HEK293T (cell line): ENCODE results near the gene LRP5.

ENCODE experiments used
- CTCF ChIA-PET: fragments of 350-600 bp; formaldehyde crosslinking; extraction: SDS; loops from one replicate; lab custom pipeline; 2021; ENCODE audit warnings: antibody characterized with exemption, inconsistent platforms; lab: Yijun Ruan, JAX
- POLR2A ChIA-PET: fragments of 350-600 bp; formaldehyde crosslinking; extraction: SDS; loops from one replicate; lab custom pipeline; 2020; ENCODE audit warnings: antibody characterized with exemption, inconsistent platforms; lab: Yijun Ruan, JAX
- DNase-seq: peaks from one replicate; pipeline ENCODE4 v3.0.0; 2012; ENCODE audit warnings: mixed read lengths; ENCODE audit errors: extremely low spot score
- ARNT ChIP-seq: fragments of 450-650 bp; IDR thresholded peaks from 2 replicates; pipeline ENCODE4 v1.6.1; 2017; ENCODE audit warnings: mild to moderate bottlenecking
- BHLHE40 ChIP-seq: fragments of 450-650 bp; IDR thresholded peaks from 2 replicates; pipeline ENCODE4 v1.6.1; 2016; ENCODE audit warnings: mild to moderate bottlenecking, moderate library complexity, borderline replicate concordance
- CTBP1 ChIP-seq: fragments of 450-650 bp; IDR thresholded peaks from 2 replicates; pipeline ENCODE4 v1.6.1; 2016; ENCODE audit warnings: borderline replicate concordance
- ELF4 ChIP-seq: fragments of 450-650 bp; IDR thresholded peaks from 2 replicates; pipeline ENCODE4 v1.6.1; 2017; ENCODE audit warnings: antibody characterized with exemption
- FOXA1 ChIP-seq: fragments of 450-650 bp; IDR thresholded peaks from 2 replicates; pipeline ENCODE4 v1.6.1; 2016; ENCODE audit warnings: mild to moderate bottlenecking
- FOXK2 ChIP-seq: fragments of 450-650 bp; IDR thresholded peaks from 2 replicates; pipeline ENCODE4 v1.6.1; 2016; ENCODE audit warnings: mild to moderate bottlenecking
- FOXM1 ChIP-seq: fragments of 450-650 bp; IDR thresholded peaks from 2 replicates; pipeline ENCODE4 v1.6.1; 2017; ENCODE audit warnings: mild to moderate bottlenecking, borderline replicate concordance
- HDGF ChIP-seq: fragments of 450-650 bp; IDR thresholded peaks from 2 replicates; pipeline ENCODE4 v1.6.1; 2017; ENCODE audit warnings: antibody characterized with exemption, borderline replicate concordance
- L3MBTL2 ChIP-seq: fragments of 450-650 bp; conservative IDR thresholded peaks from 2 replicates; pipeline ENCODE4 v1.6.1; 2016; ENCODE audit warnings: mild to moderate bottlenecking
- LEF1 ChIP-seq: fragments of 450-650 bp; IDR thresholded peaks from 2 replicates; pipeline ENCODE4 v1.6.1; 2017; ENCODE audit warnings: mild to moderate bottlenecking, borderline replicate concordance
- NFRKB ChIP-seq: fragments of 450-650 bp; IDR thresholded peaks from 2 replicates; pipeline ENCODE4 v1.6.1; 2016; ENCODE audit warnings: mild to moderate bottlenecking, moderate library complexity
- SP1 ChIP-seq: fragments of 450-650 bp; IDR thresholded peaks from 2 replicates; pipeline ENCODE4 v1.6.1; 2017
- SUZ12 ChIP-seq: fragments of 450-650 bp; IDR thresholded peaks from 2 replicates; pipeline ENCODE4 v1.6.1; 2016; ENCODE audit warnings: mild to moderate bottlenecking
- TARDBP ChIP-seq: fragments of 450-650 bp; IDR thresholded peaks from 2 replicates; pipeline ENCODE4 v1.6.1; 2016
- ZNF384 ChIP-seq: fragments of 450-650 bp; IDR thresholded peaks from 2 replicates; pipeline ENCODE4 v1.6.1; 2016
- TF ChIP-seq, protein P1 (sequence below): fragments of 450-650 bp; IDR thresholded peaks from 2 replicates; pipeline ENCODE4 v1.6.1; 2016

LRP5 gene

GRCh38 chr11:68367252-68367651, 54.9 kb downstream of the LRP5 start:
- POLR2A ChIA-PET = no interaction called here
- CTCF ChIA-PET = no interaction called here
- no peak for TF ChIP-seq SP1
- TF ChIP-seq, protein P1, sequence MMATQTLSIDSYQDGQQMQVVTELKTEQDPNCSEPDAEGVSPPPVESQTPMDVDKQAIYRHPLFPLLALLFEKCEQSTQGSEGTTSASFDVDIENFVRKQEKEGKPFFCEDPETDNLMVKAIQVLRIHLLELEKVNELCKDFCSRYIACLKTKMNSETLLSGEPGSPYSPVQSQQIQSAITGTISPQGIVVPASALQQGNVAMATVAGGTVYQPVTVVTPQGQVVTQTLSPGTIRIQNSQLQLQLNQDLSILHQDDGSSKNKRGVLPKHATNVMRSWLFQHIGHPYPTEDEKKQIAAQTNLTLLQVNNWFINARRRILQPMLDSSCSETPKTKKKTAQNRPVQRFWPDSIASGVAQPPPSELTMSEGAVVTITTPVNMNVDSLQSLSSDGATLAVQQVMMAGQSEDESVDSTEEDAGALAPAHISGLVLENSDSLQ = no peak
- no peak for TF ChIP-seq FOXA1
- no peak for TF ChIP-seq ELF4

GRCh38 chr11:68369756-68370155, 57.4 kb downstream of the LRP5 start:
- ChIA-PET POLR2A (no interaction called here), CTCF (no interaction called here)
- TF ChIP-seq BHLHE40 (no peak), ARNT (no peak), FOXK2 (no peak), LEF1 (no peak), NFRKB (no peak), FOXA1 (no peak), SUZ12 (no peak), FOXM1 (no peak), ZNF384 (no peak), SP1 (no peak)
- TF ChIP-seq, protein P1 = no peak
- DNase-seq = no peak

More at GRCh38 chr11:68367252-68367651, 54.9 kb downstream of the LRP5 start:
- DNase-seq = no peak

DNA sequence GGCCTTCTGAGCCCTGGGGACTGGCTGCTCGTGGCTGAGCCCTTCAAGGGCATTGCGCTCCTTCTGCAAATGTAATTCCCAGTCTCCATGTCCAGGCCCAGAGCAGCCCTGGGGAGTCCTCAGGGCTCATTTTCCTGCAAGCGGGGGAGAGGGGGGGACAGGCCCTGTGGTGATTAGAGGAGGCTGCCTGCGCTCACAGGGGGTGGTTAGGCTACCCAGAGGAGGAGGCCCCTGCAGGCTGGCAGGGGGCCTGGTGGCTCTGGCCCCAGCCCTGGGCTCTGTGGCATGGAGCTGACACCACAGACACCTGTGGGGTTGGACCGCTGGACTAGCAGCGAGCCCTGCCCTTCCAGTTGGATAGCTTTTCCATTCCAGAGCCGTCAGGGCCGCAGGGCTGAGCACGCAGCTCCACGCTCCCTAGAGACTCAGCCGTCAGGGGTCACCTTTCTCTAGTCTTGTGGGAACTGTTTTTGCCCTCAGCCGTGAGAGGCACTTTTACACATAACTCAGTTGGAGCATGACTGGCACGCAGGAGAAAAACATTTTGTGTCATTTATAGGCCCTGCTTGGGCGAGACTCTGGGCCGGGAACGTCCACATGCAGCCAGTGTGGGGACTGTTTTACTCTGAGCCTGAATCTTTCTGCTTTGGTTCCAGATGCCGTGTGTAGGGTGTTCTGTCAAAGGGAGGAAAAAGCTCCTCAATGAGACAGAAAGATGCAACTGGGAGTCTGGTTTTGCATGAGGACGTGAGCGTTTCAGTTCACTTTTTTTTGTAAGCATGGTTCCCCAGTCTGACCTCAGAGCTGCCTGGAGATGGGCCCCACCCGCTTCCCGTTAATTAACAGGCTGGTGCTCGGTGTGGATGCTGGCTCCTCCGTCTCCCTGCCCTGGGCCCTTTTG, 58.1 kb downstream of the LRP5 start:
- ChIA-PET CTCF (no interaction called here), POLR2A (no interaction called here)
- no peak for DNase-seq
- no peak for TF ChIP-seq L3MBTL2
- no peak for TF ChIP-seq CTBP1
- TF ChIP-seq SP1 = no peak
- TF ChIP-seq SUZ12 = no peak
- no peak for TF ChIP-seq TARDBP
- TF ChIP-seq ELF4 = no peak
- no peak for TF ChIP-seq HDGF
- no peak for TF ChIP-seq NFRKB
- no peak for TF ChIP-seq FOXM1
- TF ChIP-seq ZNF384 = no peak

GRCh38 chr11:68371171-68372041, 59.0 kb downstream of the LRP5 start:
- POLR2A ChIA-PET = no interaction called here
- no peak for DNase-seq
- TF ChIP-seq CTBP1 (no peak), NFRKB (no peak), L3MBTL2 (no peak), BHLHE40 (no peak), FOXK2 (no peak), SP1 (no peak), FOXA1 (no peak), TARDBP (no peak), SUZ12 (no peak), ELF4 (no peak), ZNF384 (no peak), LEF1 (no peak), HDGF (no peak), ARNT (no peak), FOXM1 (no peak)
- TF ChIP-seq, protein P1 = no peak
- CTCF ChIA-PET = no interaction called here

DNA sequence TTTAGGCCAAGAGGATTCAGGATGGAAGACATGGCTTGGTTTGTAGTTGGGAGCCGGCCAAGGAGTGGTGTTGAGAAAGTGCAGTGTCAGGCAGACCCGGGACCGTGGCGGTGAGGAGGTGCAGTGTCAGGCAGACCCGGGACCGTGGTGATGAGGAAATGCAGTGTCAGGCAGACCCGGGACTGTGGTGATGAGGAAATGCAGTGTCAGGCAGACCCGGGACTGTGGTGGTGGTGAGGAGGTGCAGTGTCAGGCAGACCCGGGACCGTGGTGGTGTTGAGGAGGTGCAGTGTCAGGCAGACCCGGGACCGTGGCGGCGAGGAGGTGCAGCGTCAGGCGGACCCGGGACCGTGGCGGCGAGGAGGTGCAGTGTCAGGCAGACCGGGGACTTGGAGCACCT, 59.7 kb downstream of the LRP5 start:
- ChIA-PET POLR2A (no interaction called here), CTCF (no interaction called here)
- no peak for DNase-seq
- TF ChIP-seq SUZ12 (no peak), BHLHE40 (no peak), CTBP1 (no peak), ZNF384 (no peak), HDGF (no peak), LEF1 (no peak), NFRKB (no peak), FOXK2 (no peak), ARNT (no peak), SP1 (no peak), L3MBTL2 (no peak), FOXA1 (no peak), FOXM1 (no peak)

DNA sequence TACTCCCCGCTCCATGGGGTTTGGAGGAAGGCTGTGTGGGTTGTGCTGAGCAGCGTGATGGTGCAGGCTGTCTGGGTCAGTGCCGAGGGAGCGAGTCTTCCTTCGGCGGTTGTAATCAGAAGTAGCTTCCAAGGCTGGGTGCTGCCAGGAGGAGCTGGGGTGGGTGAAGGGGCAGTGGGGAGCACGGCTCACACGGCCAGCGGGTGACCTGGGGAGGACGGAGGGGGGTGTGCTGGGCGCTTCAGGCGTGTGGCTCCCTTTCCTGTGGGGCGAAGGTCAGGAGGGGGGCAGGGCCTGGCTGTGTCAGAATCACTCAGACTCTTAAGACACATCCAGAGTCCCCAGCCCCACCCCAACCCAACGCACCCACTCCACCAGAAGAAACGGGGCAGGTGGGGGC, 60.2 kb downstream of the LRP5 start:
- no peak for DNase-seq
- TF ChIP-seq SP1 (no peak), SUZ12 (no peak), L3MBTL2 (no peak), ZNF384 (no peak), TARDBP (no peak), FOXA1 (no peak), HDGF (no peak), ELF4 (no peak), NFRKB (no peak), FOXK2 (no peak), CTBP1 (no peak), FOXM1 (no peak), LEF1 (no peak), BHLHE40 (no peak), ARNT (no peak)
- TF ChIP-seq, protein P1 = no peak
- CTCF ChIA-PET = no interaction called here
- POLR2A ChIA-PET = no interaction called here
